GM13977 (cell line): Measurements from ENCODE around the gene ARL6IP1.
"Not testable (repeated sequence)": the region's sequence is repeated elsewhere in the genome, so short reads cannot be mapped to it uniquely, and the experiment has no call there.

Experiments
- DNase-seq: peaks from one replicate; pipeline ENCODE4 v3.0.0; 2012; ENCODE audit warnings: low spot score
- in situ Hi-C: fragments of 300-500 bp; cut with MboI; formaldehyde crosslinking; loops from one replicate; pipeline ENCODE4 v1.12.0; 2022; ENCODE audit warnings: low sequenced_read_pairs, low pct_unique_long_range_greater_than_20kb, mixed read lengths, inconsistent platforms; ENCODE audit not compliant: unreplicated experiment
- TF ChIP-seq, protein P1 (sequence below): IDR thresholded peaks from 2 replicates; pipeline ENCODE4 v1.5.1; 2012; ENCODE audit warnings: mild to moderate bottlenecking, control low read depth; ENCODE audit not compliant: insufficient read depth; ENCODE audit errors: extremely low read depth, missing control alignments

Gene ARL6IP1

DNA sequence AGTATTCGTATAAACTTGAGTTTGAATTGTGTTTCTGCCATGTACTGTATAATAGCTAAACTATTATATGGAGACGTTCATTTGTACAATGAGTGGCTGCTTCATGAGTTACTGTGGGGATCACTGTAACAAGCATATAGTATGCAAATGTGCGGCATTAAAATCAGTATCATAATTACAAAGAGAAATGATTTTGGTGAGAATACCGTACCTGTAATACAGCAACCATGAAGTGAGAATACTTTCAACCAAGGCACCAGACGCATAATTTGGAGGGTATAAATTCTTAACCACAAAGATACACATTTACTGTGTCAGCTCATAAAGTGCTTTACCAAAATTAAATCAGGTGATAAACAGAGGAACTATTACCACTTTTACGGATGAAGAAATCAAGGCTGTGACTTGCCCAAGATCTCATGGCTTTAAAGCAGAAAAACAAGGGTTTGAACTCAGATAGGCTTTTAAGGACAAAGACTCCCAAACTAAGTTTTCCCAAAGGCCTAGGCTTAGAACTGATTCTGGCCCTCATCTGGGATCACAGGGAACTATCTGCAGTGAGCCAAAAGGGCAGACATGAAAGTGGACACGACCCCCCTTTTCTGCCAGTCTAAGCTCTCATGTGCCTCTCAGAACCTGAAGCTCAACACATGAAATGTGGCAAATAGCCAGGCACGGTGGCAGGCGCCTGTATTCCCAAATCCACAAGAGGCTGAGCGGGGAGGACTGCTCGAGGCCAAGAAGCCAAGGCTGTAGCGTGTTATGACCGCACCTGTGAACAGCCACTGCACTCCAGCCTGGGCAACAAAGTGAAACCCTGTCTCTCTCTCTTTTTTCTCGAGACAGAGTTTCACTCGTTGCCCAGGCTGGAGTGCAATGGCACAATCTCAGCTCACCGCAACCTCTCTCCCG is 17.7 kb downstream of the ARL6IP1 start:
- TF ChIP-seq, protein P1, sequence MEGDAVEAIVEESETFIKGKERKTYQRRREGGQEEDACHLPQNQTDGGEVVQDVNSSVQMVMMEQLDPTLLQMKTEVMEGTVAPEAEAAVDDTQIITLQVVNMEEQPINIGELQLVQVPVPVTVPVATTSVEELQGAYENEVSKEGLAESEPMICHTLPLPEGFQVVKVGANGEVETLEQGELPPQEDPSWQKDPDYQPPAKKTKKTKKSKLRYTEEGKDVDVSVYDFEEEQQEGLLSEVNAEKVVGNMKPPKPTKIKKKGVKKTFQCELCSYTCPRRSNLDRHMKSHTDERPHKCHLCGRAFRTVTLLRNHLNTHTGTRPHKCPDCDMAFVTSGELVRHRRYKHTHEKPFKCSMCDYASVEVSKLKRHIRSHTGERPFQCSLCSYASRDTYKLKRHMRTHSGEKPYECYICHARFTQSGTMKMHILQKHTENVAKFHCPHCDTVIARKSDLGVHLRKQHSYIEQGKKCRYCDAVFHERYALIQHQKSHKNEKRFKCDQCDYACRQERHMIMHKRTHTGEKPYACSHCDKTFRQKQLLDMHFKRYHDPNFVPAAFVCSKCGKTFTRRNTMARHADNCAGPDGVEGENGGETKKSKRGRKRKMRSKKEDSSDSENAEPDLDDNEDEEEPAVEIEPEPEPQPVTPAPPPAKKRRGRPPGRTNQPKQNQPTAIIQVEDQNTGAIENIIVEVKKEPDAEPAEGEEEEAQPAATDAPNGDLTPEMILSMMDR: no peak
- no peak for DNase-seq
- in situ Hi-C loops: loop anchor here (25.0 kb wide), 1 partner anchor 1496 kb away; no protein-coding TSS in a partner anchor

DNA sequence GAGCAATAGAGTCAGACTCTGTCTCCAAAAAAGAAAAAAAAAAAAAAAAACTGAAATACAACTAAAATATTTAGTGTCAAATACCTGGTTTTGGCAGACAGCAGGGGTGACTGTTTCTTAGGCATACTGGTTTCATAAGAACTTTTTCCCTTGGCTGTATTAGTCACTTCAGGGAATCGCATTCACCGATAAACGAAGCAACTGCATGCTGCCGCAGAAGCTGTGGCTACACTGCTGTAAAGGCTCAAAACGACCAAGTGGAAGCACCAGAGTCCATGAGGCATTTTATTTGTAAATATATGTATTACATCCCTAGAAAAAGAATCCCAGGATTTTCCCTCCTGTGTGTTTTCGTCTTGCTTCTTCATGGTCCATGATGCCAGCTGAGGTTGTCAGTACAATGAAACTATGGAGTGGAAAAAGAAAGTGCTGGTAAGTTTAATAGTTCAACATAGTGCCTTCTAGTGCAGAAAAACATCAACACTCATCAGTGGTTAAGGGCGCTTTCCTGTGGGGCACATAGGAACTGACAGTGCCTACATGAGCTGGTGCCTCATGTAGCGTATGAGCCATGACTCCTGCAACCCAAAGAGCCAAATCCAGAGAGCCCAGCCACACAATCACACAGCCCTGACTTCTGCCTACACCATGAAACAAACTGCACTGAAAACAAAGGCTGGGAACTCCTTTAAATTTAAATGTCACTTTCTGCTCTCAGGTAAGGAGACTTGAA is 18.5 kb downstream of the ARL6IP1 start:
- TF ChIP-seq, protein P1: no peak
- DNase-seq: no peak
- in situ Hi-C loops: loop anchor here (25.0 kb wide), 1 partner anchor 1496 kb away; no protein-coding TSS in a partner anchor

DNA sequence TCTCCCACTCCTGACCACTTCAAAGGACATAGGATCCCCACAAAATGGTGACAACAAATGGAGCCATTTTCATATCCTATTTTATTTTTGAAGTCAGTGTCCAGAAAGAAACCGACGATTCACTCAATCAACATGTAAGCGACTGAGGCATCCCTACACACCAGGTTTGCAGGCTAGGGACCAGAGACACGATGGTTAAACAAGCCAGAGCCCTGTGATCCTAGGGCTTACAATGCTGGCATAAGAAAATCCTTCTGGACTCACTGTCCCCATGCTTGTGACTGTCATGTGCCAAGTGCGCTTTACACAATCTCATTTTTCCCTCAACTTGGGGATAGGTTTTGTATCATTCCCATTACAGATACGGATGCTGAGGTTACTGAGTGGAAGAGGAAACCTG is 20.1 kb downstream of the ARL6IP1 start:
- in situ Hi-C loops: loop anchor here (25.0 kb wide), 1 partner anchor 1494 kb away; no protein-coding TSS in a partner anchor

DNA sequence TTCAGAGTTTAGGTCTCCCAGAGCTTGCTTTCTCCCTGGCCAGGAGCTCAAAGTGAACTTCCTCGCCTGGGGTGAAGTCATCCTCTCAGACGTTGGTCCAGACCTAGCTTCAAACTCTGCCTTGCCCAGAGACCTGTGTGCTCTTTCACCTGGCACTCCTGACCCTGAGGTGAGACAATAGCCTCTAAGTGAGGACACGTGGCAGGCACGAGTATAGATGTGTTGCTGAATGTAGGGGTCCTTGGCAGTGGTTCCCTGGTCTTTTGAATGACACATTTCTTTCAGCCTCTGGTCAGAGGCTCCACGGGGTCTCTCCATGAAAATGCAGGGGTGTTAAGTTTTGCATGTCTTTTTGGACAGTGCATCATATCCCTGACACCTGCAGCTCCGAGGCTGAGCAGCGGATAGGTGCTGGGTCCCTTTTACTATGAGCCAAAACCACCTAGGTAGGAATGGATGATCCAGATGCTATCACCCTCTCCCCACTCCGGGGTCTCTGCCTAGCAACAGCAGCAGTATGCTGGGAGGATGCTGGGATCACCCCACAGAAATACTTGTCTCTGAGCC is 20.8 kb downstream of the ARL6IP1 start:
- DNase-seq: not testable (repeated sequence)
- in situ Hi-C loops: loop anchor here (25.0 kb wide), 1 partner anchor 1493 kb away; no protein-coding TSS in a partner anchor

More for the DNA sequence above, 20.1 kb downstream of the ARL6IP1 start:
- DNase-seq: not testable (repeated sequence)

DNA sequence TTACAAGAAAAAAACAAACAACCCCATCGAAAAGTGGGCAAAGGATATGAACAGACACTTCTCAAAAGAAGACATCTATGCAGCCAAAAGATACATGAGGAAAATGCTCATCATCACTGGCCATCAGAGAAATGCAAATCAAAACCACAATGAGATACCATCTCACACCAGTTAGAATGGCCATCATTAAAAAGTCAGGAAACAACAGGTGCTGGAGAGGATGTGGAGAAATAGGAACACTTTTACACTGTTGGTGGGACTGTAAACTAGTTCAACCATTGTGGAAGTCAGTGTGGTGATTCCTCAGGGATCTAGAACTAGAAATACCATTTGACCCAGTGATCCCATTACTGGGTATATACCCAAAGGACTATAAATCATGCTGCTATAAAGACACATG is 23.7 kb downstream of the ARL6IP1 start:
- in situ Hi-C loops: loop anchor here (25.0 kb wide), 1 partner anchor 1490 kb away; no protein-coding TSS in a partner anchor
- not testable (repeated sequence) for DNase-seq

DNA sequence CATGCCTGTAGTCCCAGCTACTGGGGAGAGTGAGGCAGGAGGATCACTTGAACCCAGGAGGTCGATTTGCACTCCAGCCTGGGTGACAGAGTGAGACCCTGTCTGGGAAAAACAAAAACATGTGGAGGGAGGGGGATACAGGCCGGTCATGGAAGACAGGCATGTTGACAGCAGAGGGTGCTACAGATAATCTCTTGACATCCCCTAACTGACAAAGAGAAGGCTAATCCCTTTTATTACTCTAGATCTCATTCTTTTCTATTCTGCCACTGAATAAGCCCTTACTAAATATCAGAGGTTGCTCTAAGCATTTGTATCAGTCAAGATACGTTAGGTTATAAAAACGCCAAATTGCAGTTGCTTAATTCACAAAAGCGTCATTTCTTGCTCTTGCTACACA is 25.0 kb downstream of the ARL6IP1 start:
- in situ Hi-C loops: loop anchor here (25.0 kb wide), 1 partner anchor 1489 kb away; no protein-coding TSS in a partner anchor
- not testable (repeated sequence) for DNase-seq

DNA sequence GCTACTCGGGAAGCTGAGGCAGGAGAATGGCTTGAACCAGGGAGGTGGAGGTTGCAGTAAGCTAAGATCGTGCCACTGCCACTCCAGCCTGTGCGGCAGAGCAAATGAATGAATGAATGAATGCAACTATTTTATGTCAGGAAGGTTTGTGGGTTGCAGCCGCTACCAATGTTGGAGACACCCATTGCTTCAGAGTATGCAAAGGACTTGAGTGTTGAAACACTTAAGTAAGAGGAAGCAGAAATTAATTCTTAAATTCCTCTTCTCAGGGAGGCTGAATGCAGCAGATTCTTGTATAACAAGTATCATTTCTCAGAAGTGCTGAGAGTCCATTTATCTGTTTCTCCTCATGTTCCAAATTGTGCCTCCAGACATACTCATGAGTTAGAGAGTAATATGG is 26.7 kb downstream of the ARL6IP1 start:
- in situ Hi-C loops: loop anchor here (25.0 kb wide), 1 partner anchor 1487 kb away; no protein-coding TSS in a partner anchor
- DNase-seq: not testable (repeated sequence)

DNA sequence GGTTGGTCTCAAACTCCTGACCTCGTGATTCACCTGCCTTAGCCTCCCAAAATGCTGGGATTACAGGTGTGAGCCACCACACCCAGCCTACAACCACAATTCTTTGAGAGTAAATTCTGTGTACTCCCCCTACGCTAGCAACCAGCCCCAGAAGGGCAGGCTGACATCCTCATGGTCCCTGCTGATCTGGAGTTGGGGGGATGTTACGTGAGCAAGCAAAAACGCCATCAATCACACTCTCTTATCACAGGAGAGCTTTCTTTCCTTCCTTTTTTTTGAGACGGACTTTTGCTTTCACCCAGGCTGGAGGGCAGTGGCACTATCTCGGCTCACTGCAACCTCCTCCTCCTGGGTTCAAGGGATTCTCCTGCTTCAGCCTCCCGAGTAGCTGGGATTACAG is 29.2 kb downstream of the ARL6IP1 start:
- in situ Hi-C loops, DNase-seq: not testable (repeated sequence)

DNA sequence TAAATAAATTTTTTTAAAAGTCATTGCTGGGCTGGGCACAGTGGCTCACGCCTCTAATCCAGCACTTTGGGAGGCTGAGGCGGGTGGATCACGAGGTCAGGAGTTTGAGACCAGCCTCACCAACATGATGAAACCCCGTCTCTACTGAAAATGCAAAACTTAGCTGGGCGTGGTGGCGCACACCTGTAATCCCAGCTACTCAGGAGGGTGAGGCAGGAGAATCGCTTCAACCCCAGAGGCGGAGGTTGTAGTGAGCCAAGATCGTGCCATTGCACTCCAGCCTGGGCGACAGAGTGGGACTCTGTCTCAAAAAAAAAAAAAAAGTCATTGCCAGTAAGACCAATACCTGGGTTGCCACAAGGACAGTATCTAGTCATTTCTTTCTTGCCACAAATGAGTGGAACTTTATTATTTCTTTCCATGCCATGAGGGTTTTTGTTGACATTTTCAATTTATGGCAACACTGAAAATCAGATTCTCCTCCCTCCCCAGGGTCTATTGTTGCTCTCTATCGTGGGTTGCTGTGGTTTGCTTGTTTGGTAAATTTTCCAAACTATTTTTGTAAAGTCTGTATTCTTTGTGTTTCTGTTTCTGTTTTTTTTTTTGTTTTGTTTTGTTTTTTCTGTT is 30.9 kb downstream of the ARL6IP1 start:
- in situ Hi-C loops, DNase-seq: not testable (repeated sequence)

DNA sequence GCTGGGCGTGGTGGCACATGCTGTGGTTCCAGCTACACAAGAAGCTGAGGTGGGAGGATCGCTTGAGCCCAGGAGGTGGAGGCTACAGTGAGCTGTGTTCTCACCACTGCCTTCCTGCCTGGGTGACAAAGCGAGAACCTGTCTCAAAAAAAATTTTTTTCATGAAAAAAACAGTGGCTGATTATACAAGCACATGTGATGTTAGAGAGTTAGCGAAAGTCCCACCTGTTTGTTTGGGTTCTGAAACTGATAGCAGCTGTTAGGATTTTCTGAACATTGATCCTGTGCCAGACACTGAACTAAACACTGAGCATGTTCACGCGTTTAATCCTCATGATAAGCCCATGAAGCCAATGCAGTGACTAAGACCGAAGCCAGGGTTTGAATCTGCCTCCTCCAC is 34.1 kb downstream of the ARL6IP1 start:
- in situ Hi-C loops, DNase-seq: not testable (repeated sequence)

DNA sequence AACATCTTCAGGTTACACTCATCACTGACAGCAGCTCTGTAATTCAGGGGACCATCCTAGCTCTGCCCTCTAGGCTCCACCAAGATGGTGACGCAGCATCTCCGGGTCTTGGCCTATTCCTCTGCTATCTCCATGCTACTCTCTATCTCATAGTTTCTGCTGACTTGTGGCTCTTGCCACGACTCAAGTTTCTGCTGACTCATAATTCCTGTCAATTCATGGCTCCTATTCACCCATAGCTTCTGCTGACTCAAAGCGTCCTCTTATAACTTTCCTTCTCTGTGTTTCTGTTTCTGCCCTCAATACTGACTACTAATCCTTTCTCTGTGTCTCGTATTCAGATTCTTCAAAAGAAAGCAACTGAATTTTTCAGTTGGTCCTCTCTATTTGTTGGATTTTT is 38.6 kb downstream of the ARL6IP1 start:
- in situ Hi-C loops, DNase-seq: not testable (repeated sequence)
